Glomerular visceral epithelial cell (primary cell): Measurements from ENCODE around the gene PAXX.
A peak's percentile ranks its signal among the peaks of the same experiment; 100 is the strongest.

Experiments
- DNase-seq: peaks from one replicate; pipeline ENCODE4 v3.0.0-alpha.2; 2016; ENCODE audit errors: extremely low spot score

The PAXX gene

GRCh38 chr9:136991993-136992818 lies at the start of gene PAXX:
Gene PAXX, plus strand, starts transcription at chr9:136992422. Its CDS starts 22 bp downstream, at chr9:136992444.
- peak; percentile 94 for DNase-seq

- no peak for DNase-seq
Measured at GRCh38 chr9:136942881-136943230, 49.4 kb upstream of the PAXX start.

GRCh38 chr9:136943291-136944211 lies 48.7 kb upstream of the PAXX start:
- DNase-seq: peak; percentile 46

- DNase-seq: peak; percentile 58
Measured at GRCh38 chr9:136944212-136944518, 48.1 kb upstream of the PAXX start.

- DNase-seq: peak; percentile 96
Measured at GRCh38 chr9:136944519-136945332, 47.5 kb upstream of the PAXX start, which contains the start of the genes C8G and FBXW5. Gene C8G, plus strand, starts transcription at chr9:136945243. Its CDS starts 78 bp downstream, at chr9:136945321. Gene FBXW5, minus strand, starts transcription at chr9:136944738. Its CDS starts 655 bp downstream, at chr9:136944083.

- DNase-seq: no peak
Measured at GRCh38 chr9:136945333-136946227, 46.6 kb upstream of the PAXX start.

GRCh38 chr9:136946228-136947027 lies 45.8 kb upstream of the PAXX start:
- no peak for DNase-seq

- DNase-seq: no peak
Measured at GRCh38 chr9:136947028-136947891, 45.0 kb upstream of the PAXX start.

- DNase-seq: peak; percentile 35
Measured at GRCh38 chr9:136947955-136948510, 44.2 kb upstream of the PAXX start.

- DNase-seq: no peak
Measured at GRCh38 chr9:136949239-136949816, 42.9 kb upstream of the PAXX start.

GRCh38 chr9:136949817-136950655 lies 42.2 kb upstream of the PAXX start:
- peak; percentile 96 for DNase-seq

GRCh38 chr9:136950656-136951276 lies 41.5 kb upstream of the PAXX start:
- no peak for DNase-seq

- DNase-seq: no peak
Measured at GRCh38 chr9:136951541-136952320, 40.5 kb upstream of the PAXX start, which contains the start of gene LCN12. Gene LCN12, plus strand, starts transcription at chr9:136952273. Its CDS starts 55 bp downstream, at chr9:136952328.

GRCh38 chr9:136952321-136952850 lies 39.8 kb upstream of the PAXX start:
- no peak for DNase-seq

GRCh38 chr9:136952876-136953770 lies 39.1 kb upstream of the PAXX start:
- DNase-seq: no peak
